Common myeloid progenitor, CD34-positive (primary cell): ENCODE measurements around the gene C1RL.

ENCODE experiments used
- CTCF ChIA-PET: fragments of 350-600 bp; sonication (Branson Sonifier 250); formaldehyde crosslinking; loops from one replicate; lab custom pipeline; 2021; ENCODE audit warnings: antibody characterized with exemption; lab: Charles Lee
- POLR2A ChIA-PET: fragments of 350-600 bp; sonication (Branson Sonifier 250); formaldehyde crosslinking; loops from one replicate; lab custom pipeline; 2021; ENCODE audit warnings: antibody characterized with exemption; lab: Charles Lee
- DNase-seq, 3 donors: peaks; one replicate each; pipeline versions ENCODE4 v3.0.0 to v3.0.0-alpha.2; 2013
- H3K27ac ChIP-seq, 2 experiments: 1 replicate in 1 of 2; 2 replicates in 1 of 2; pipeline ENCODE4 v1.7.0; 2013; ENCODE audit warnings: inconsistent platforms in 2 of 2, low read length in 2 of 2, mild to moderate bottlenecking in 2 of 2, low read depth in 1 of 2, moderate library complexity in 1 of 2; ENCODE audit not compliant: severe bottlenecking in 2 of 2, insufficient read depth in 1 of 2, poor library complexity in 1 of 2
- H3K27me3 ChIP-seq, 5 experiments: replicated peaks in 2 of 5; 1 replicate in 3 of 5; 2 replicates in 2 of 5; pipeline versions ENCODE4 v1.6.1 to v1.7.0; 2013; ENCODE audit warnings: low read length in 4 of 5, mild to moderate bottlenecking in 2 of 5, moderate library complexity in 2 of 5, inconsistent platforms in 1 of 5; ENCODE audit not compliant: insufficient read depth in 5 of 5, control insufficient read depth in 4 of 5
- H3K36me3 ChIP-seq, 4 experiments: 1 replicate in 2 of 4; 2 replicates in 2 of 4; pipeline versions ENCODE4 v1.6.1 to v1.7.0; 2013; ENCODE audit warnings: low read length in 3 of 4, control low read depth in 1 of 4, mild to moderate bottlenecking in 1 of 4; ENCODE audit not compliant: control insufficient read depth in 4 of 4, insufficient read depth in 4 of 4
- H3K4me1 ChIP-seq, 4 experiments: 1 replicate in 3 of 4; 2 replicates in 1 of 4; pipeline versions ENCODE4 v1.6.1 to v1.7.1; 2013; ENCODE audit warnings: low read length in 3 of 4, mild to moderate bottlenecking in 3 of 4, control low read depth in 1 of 4, inconsistent platforms in 1 of 4, moderate library complexity in 1 of 4; ENCODE audit not compliant: control insufficient read depth in 4 of 4, insufficient read depth in 4 of 4; ENCODE audit errors: control extremely low read depth in 1 of 4
- H3K4me3 ChIP-seq, 7 experiments: 1 replicate in 4 of 7; 2 replicates in 3 of 7; pipeline versions ENCODE4 v1.5.1 to v1.7.0; 2013; ENCODE audit warnings: mild to moderate bottlenecking in 7 of 7, low read length in 6 of 7, moderate library complexity in 6 of 7, inconsistent platforms in 2 of 7, low read depth in 2 of 7, control low read depth in 1 of 7; ENCODE audit not compliant: insufficient read depth in 4 of 7, control insufficient read depth in 1 of 7; ENCODE audit errors: extremely low read depth in 1 of 7
- H3K9me3 ChIP-seq, 5 experiments: 1 replicate in 4 of 5; 2 replicates in 1 of 5; pipeline versions ENCODE4 v1.6.1 to v1.7.1; 2013; ENCODE audit warnings: low read length in 4 of 5, mild to moderate bottlenecking in 2 of 5, inconsistent platforms in 1 of 5, low read depth in 1 of 5, moderate library complexity in 1 of 5; ENCODE audit not compliant: control insufficient read depth in 4 of 5, insufficient read depth in 2 of 5; ENCODE audit errors: control extremely low read depth in 1 of 5
- WGBS: methylation state at CpG from one replicate; pipeline ENCODE4 v1.1.5; 2013; ENCODE audit not compliant: insufficient coverage; 5-methylcytosine and 5-hydroxymethylcytosine counted together

C1RL gene

GRCh38 chr12:7096979-7097378 is 12.0 kb downstream of the C1RL start:
- Histone ChIP-seq H3K4me3 (no peak overlapping the region), H3K36me3 (peaks cover 0 to 30% (median 19%) of the 10 kb centered on the region in 4 experiments), H3K4me1 (peaks cover 0 to 12% (median 5%) of the 10 kb centered on the region in 4 experiments), H3K27me3 (no peaks in the 10 kb centered on the region), H3K9me3 (no peaks in the 10 kb centered on the region), H3K27ac (no peak overlapping the region)
- WGBS = 99% methylated on average over 15 of the region's 19 CpGs
- no peak for DNase-seq
- ChIA-PET POLR2A (no interaction called here), CTCF (interaction anchor here (0.9 to 1.2 kb wide), 2 partner anchors 12 to 14 kb away, joined by 3 read pairs; partner anchors contain the start of gene C1RL)

- no peak overlapping the region for H3K4me3 ChIP-seq
- 97% methylated on average over 19 of the region's 26 CpGs for WGBS
- H3K27me3 ChIP-seq = no peaks in the 10 kb centered on the region
- DNase-seq = no peak
- H3K36me3 ChIP-seq = peaks cover 0 to 25% (median 13%) of the 10 kb centered on the region in 4 experiments
- H3K9me3 ChIP-seq = no peaks in the 10 kb centered on the region
- CTCF ChIA-PET = interaction anchor here (0.8 to 1.5 kb wide), 8 partner anchors 8 to 147 kb away, joined by 3 to 7 read pairs (median 3); partner anchors contain the start of gene C1RL
- POLR2A ChIA-PET = no interaction called here
- H3K4me1 ChIP-seq = peaks cover 0 to 13% (median 8%) of the 10 kb centered on the region in 4 experiments
- no peak overlapping the region for H3K27ac ChIP-seq
Observed at GRCh38 chr12:7096006-7096932, 12.7 kb downstream of the C1RL start.

GRCh38 chr12:7093892-7094291 is 15.1 kb downstream of the C1RL start:
- Histone ChIP-seq H3K4me3 (no peak overlapping the region), H3K27me3 (no peaks in the 10 kb centered on the region), H3K27ac (no peak overlapping the region), H3K36me3 (peaks cover 0 to 20% (median 6%) of the 10 kb centered on the region in 4 experiments), H3K4me1 (peaks cover 0 to 12% (median 5%) of the 10 kb centered on the region in 4 experiments), H3K9me3 (no peaks in the 10 kb centered on the region)
- POLR2A ChIA-PET = no interaction called here
- DNase-seq = no peak
- CTCF ChIA-PET = interaction anchor here (0.9 to 8.1 kb wide), 13 partner anchors 8 to 169 kb away, joined by 3 to 55 read pairs (median 5); partner anchors contain the start of genes C1RL and C1S
- 70% methylated on average over 7 of the region's 10 CpGs for WGBS

GRCh38 chr12:7093486-7093885 is 15.5 kb downstream of the C1RL start:
- POLR2A ChIA-PET = no interaction called here
- Histone ChIP-seq H3K4me1 (peaks cover 0 to 12% (median 5%) of the 10 kb centered on the region in 4 experiments), H3K36me3 (peaks cover 0 to 17% (median 6%) of the 10 kb centered on the region in 4 experiments), H3K27ac (no peak overlapping the region), H3K9me3 (no peaks in the 10 kb centered on the region), H3K4me3 (no peak overlapping the region), H3K27me3 (no peaks in the 10 kb centered on the region)
- CTCF ChIA-PET = interaction anchor here (0.7 to 8.1 kb wide), 18 partner anchors 9 to 187 kb away, joined by 3 to 55 read pairs (median 5); partner anchors contain the start of genes C12orf57, C1RL and C1S
- no peak for DNase-seq
- 78% methylated on average over 5 of the region's 5 CpGs for WGBS

- ChIA-PET CTCF (interaction anchor here (0.7 to 8.1 kb wide), 21 partner anchors 9 to 187 kb away, joined by 3 to 55 read pairs (median 4); partner anchors contain the start of genes C12orf57, C1RL and C1S), POLR2A (no interaction called here)
- 75% methylated on average over 4 of the region's 8 CpGs for WGBS
- no peak for DNase-seq
- H3K27ac ChIP-seq = no peak overlapping the region
- H3K9me3 ChIP-seq = no peaks in the 10 kb centered on the region
- H3K36me3 ChIP-seq = peaks cover 0 to 14% (median 4%) of the 10 kb centered on the region in 4 experiments
- H3K4me1 ChIP-seq = peaks cover 0 to 12% (median 5%) of the 10 kb centered on the region in 4 experiments
- H3K4me3 ChIP-seq = no peak overlapping the region
- H3K27me3 ChIP-seq = no peaks in the 10 kb centered on the region
Observed at GRCh38 chr12:7092986-7093460, 16.0 kb downstream of the C1RL start.

GRCh38 chr12:7092229-7092985 is 16.6 kb downstream of the C1RL start, which contains the start of gene C1R:
TSS of gene C1R (minus strand) at chr12:7092445. CDS start at chr12:7092388, 57 bp downstream.
- CTCF ChIA-PET = interaction anchor here (0.8 to 8.1 kb wide), 17 partner anchors 10 to 186 kb away, joined by 3 to 55 read pairs (median 4); partner anchors contain the start of genes C12orf57, C1RL and C1S

More at GRCh38 chr12:7092229-7092985, 16.6 kb downstream of the C1RL start, which contains the start of gene C1R:
- Histone ChIP-seq H3K4me3 (peak within 1 kb of the TSS; percentile 19 to 89 (median 65)), H3K27me3 (no peaks in the 10 kb centered on the region), H3K27ac (no peak within 1 kb of the TSS), H3K36me3 (peaks cover 0 to 10% (median 2%) of the 10 kb centered on the region in 4 experiments), H3K4me1 (peaks cover 0 to 12% (median 5%) of the 10 kb centered on the region in 4 experiments), H3K9me3 (no peaks in the 10 kb centered on the region)
- WGBS = 24% methylated on average over 6 of the region's 16 CpGs
- peak; percentile 61 to 78 (median 68) for DNase-seq
- POLR2A ChIA-PET = no interaction called here
